Activated naive CD4-positive, alpha-beta T cell treated with anti-CD3 and anti-CD28 coated beads for 36 hours (primary cell): ENCODE data around the gene MROH8. TPM values are rescaled to one million over a fixed set of nuclear protein-coding genes. Genes with fewer than 3 reads are reported as not detected.

Experiments used
- CTCF ChIA-PET: fragments of 350-600 bp; sonication (Branson Sonifier 250); formaldehyde crosslinking; loops from one replicate; lab custom pipeline; 2021; ENCODE audit warnings: antibody characterized with exemption; lab: Charles Lee
- DNase-seq: peaks from one replicate; pipeline ENCODE4 v3.0.0-alpha.2; 2020
- H3K27ac Mint-ChIP-seq: one replicate; pipeline ENCODE4 v1.8.0; 2021; ENCODE audit warnings: mild to moderate bottlenecking, mixed read lengths
- H3K27me3 Mint-ChIP-seq: one replicate; pipeline ENCODE4 v1.8.0; 2021; ENCODE audit warnings: low read depth, mixed read lengths
- H3K36me3 Mint-ChIP-seq: one replicate; pipeline ENCODE4 v1.8.0; 2021; ENCODE audit warnings: low read depth, mixed read lengths
- H3K4me1 Mint-ChIP-seq: one replicate; pipeline ENCODE4 v1.8.0; 2021; ENCODE audit warnings: low read depth, mixed read lengths
- H3K4me3 Mint-ChIP-seq: one replicate; pipeline ENCODE4 v1.8.0; 2021; ENCODE audit warnings: mild to moderate bottlenecking, moderate library complexity, mixed read lengths
- H3K9me3 Mint-ChIP-seq: one replicate; pipeline ENCODE4 v1.8.0; 2021; ENCODE audit warnings: mixed read lengths
- intact Hi-C: fragments of 100-400 bp; cut with micrococcal nuclease; formaldehyde crosslinking; loops from one replicate; pipeline ENCODE4 v1.15.1; 2023
- total RNA-seq, 2 experiments: library from RNA; stranded (reverse); gene quantifications; one replicate each; pipeline ENCODE4 v1.2.3, GENCODE V29; 2021

Gene MROH8
- under 1 TPM; 0.54 to 0.91 TPM for total RNA-seq

DNA sequence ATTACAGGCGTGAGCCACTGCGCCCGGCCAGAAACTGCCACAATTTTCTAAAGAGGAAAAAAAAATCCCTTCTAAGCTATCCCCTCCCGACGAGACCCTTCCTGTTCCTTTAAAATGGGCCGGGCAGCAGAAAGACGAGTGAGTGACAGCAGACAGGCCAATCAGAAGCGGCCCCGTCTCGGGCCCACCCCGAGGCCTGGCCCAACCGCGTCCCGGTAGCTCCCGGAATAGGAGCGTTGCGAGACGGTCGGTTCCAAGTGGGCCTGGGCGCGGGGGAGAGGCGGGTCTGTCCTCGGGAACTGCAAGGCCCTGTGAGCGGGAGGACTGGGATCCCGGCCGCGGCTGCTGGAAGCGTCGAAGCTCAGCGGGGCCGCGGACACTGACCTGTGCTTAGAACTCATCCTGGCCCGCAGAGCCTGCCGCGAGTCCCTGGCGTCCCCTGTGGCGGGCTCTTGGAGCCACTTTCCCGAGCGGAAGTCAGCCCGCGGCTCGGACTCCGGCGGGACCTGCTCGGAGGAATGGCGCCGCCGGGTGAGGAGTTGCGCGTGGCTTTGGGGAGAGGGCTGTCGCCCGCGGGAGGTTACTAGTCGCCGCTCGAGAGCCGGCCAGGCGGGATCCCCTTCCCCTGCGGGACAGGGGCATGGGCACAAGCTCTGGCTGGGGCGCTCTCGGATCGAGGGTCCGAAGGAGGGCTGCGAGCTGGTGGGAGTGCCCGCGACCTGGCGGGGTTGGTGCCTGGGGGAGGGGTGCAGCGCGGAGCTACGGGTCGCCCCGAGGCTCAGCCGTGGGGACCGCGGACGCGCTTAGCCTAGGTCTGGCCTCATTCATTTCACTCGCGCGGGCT is at the start of gene MROH8, which contains the start of gene RPN2:
Gene MROH8, minus strand, starts transcription at position 710 of the 844 bp plus-strand sequence.
Gene RPN2, plus strand, starts transcription at position 492 of the 844 bp plus-strand sequence. Its CDS starts 27 bp downstream, at position 519.
- Mint-ChIP-seq H3K4me3 (peak within 1 kb of the TSS; percentile 94), H3K27me3 (no peaks in the 10 kb centered on the region), H3K36me3 (peaks cover 4% of the 10 kb centered on the region), H3K9me3 (no peaks in the 10 kb centered on the region), H3K4me1 (peaks cover 37% of the 10 kb centered on the region), H3K27ac (peak within 1 kb of the TSS; percentile 97)
- intact Hi-C loops: loop anchor here (1.0 to 2.0 kb wide), 6 partner anchors 10 to 854 kb away; partner anchors contain the start of genes BLCAP, RPRD1B, SAMHD1 and TTI1
- CTCF ChIA-PET: interaction anchor here (0.5 to 4.9 kb wide), 7 partner anchors 12 to 349 kb away, joined by 3 to 45 read pairs (median 4); no protein-coding TSS in a partner anchor
- peak; percentile 98 for DNase-seq

DNA sequence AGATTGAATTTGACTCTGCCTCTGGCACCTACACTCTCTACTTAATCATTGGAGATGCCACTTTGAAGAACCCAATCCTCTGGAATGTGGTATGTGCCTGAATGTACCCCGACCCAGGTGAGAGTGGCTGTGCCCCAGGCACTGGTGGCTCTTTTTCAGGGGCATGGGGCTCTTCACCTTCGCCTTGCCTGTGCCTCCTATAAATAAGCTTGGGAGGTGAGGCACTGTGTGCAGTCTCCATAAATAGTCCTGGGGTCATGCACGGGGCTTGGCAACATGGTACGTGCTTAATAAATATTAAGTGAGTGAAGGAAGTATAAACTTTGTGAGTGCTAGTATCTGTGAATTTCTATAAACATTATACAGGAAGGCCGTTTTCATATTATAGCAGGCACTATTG is 49.3 kb upstream of the MROH8 start:
- peaks cover 48% of the 10 kb centered on the region for H3K36me3 Mint-ChIP-seq
- intact Hi-C loops: no loop called here
- no peaks in the 10 kb centered on the region for H3K4me1 Mint-ChIP-seq
- H3K9me3 Mint-ChIP-seq: no peaks in the 10 kb centered on the region
- H3K27ac Mint-ChIP-seq: no peak overlapping the region
- CTCF ChIA-PET: no interaction called here
- no peak for DNase-seq
- H3K27me3 Mint-ChIP-seq: no peaks in the 10 kb centered on the region
- H3K4me3 Mint-ChIP-seq: no peak overlapping the region

DNA sequence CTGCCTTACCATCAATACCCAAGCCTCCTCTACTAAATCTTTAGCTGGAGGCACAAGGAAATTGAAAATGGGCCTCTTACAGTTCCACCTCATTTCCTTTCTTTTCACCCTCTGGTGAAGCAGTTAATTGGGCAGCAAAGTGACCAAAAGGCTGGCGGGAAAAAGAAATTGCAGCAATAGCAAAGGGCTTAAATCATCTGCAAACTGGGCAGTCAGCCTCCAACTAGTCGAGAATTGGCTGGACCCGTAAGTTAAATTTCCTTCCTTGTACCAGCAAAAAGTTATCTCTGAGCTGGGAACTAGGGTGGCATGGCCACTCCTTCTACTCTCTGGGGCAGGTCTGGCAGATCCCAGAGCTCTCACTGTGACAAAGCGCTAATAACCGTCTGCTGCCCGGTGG is 48.7 kb upstream of the MROH8 start:
- DNase-seq: no peak
- Mint-ChIP-seq H3K27ac (no peak overlapping the region), H3K27me3 (no peaks in the 10 kb centered on the region), H3K9me3 (no peaks in the 10 kb centered on the region), H3K4me1 (no peaks in the 10 kb centered on the region), H3K36me3 (peaks cover 50% of the 10 kb centered on the region), H3K4me3 (no peak overlapping the region)
- CTCF ChIA-PET: no interaction called here
- intact Hi-C loops: no loop called here

DNA sequence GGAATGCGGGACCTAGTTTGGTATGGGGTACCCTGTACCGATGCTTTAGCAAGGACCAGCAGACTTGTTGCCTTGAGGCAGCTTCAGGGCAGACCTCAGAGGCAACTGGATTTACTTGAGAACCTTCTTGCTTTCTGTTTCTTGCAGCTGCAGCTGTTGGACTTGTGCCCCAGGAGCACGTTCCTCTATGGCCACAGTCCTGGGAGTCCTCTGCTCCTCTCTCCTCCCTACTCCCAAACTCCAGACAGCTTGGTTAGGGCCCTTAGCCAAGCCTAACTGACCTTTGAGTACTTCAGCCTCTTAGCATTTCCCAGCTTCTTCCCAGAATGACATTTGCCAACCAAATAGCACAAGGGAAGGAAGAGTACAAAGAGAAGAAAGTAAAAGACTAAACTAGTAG is 47.5 kb upstream of the MROH8 start:
- Mint-ChIP-seq H3K4me1 (no peaks in the 10 kb centered on the region), H3K27me3 (no peaks in the 10 kb centered on the region), H3K36me3 (peaks cover 45% of the 10 kb centered on the region), H3K27ac (no peak overlapping the region), H3K9me3 (no peaks in the 10 kb centered on the region), H3K4me3 (no peak overlapping the region)
- CTCF ChIA-PET: interaction anchor here (1.2 kb wide), 1 partner anchor 31 kb away, joined by 3 read pairs; no protein-coding TSS in a partner anchor
- intact Hi-C loops: no loop called here
- no peak for DNase-seq

DNA sequence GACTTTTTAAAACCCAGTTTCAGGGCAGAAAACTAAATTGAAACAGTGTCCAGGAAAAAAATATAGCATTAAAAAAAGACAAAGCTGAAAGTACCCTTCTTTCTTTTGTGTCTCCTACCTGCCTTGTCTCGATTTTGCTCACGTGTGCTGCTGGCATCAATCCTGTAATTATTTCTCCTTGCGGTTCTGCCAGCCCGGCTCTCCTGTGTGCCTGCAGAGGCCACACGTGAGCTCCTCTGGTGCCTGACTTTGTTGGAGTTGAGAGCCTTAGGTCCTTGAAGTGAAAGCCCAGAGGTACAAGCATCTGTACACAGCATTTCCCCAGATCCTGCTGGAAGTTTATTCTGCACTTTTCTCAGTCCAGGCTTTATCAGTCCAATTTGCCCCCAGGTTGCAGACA is 45.8 kb upstream of the MROH8 start:
- Mint-ChIP-seq H3K4me1 (no peaks in the 10 kb centered on the region), H3K36me3 (peaks cover 38% of the 10 kb centered on the region), H3K4me3 (no peak overlapping the region), H3K27me3 (no peaks in the 10 kb centered on the region), H3K9me3 (no peaks in the 10 kb centered on the region), H3K27ac (no peak overlapping the region)
- intact Hi-C loops: no loop called here
- DNase-seq: no peak
- CTCF ChIA-PET: no interaction called here

DNA sequence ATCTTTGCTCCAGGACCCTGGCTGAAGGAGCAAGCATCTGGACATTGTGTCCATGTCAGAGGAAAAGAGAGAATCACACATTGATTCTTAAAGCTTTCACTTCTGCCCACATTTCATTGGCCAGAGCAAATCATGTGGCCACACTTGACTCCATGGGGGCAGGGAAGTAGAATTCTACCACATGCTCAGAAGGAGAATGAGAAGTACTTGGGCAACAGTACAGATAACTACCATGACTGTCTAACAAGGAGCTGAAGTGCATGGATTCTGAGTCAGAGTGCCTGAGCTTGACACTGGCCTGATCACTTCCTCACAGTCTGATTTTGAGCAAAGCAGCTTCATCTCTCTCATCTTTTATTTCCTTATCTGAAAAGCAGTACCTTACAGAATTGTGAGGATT is 43.7 kb upstream of the MROH8 start:
- CTCF ChIA-PET: interaction anchor here (1.4 kb wide), 1 partner anchor 28 kb away, joined by 6 read pairs; no protein-coding TSS in a partner anchor
- intact Hi-C loops: no loop called here
- no peak for DNase-seq
- peaks cover 26% of the 10 kb centered on the region for H3K36me3 Mint-ChIP-seq
- H3K4me3 Mint-ChIP-seq: no peak overlapping the region
- H3K27me3 Mint-ChIP-seq: no peaks in the 10 kb centered on the region
- no peaks in the 10 kb centered on the region for H3K4me1 Mint-ChIP-seq
- no peaks in the 10 kb centered on the region for H3K9me3 Mint-ChIP-seq
- H3K27ac Mint-ChIP-seq: no peak overlapping the region

DNA sequence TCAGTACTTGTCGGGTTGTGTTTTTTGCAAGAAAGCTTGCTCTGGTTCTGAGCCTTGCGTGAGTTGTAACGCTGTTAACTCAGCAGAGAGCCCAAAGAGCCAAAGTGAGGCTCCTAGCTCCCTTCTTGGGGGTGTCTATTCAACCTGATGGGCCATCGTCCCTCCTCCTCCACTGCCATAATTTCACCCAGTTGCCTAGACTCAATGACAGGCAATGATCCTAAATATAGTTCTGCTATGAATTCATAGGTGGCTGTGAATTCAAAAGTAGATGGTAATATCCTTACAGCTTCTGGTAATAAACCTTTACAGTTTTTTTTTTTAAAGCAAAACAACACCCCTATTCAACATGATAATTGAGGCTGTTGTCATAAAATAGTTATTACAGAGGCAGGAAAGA is 42.7 kb upstream of the MROH8 start:
- CTCF ChIA-PET: interaction anchor here (0.6 kb wide), 1 partner anchor 122 kb away, joined by 3 read pairs; no protein-coding TSS in a partner anchor
- no peak for DNase-seq
- H3K4me3 Mint-ChIP-seq: no peak overlapping the region
- H3K27me3 Mint-ChIP-seq: no peaks in the 10 kb centered on the region
- H3K27ac Mint-ChIP-seq: no peak overlapping the region
- no peaks in the 10 kb centered on the region for H3K9me3 Mint-ChIP-seq
- H3K36me3 Mint-ChIP-seq: peaks cover 22% of the 10 kb centered on the region
- no peaks in the 10 kb centered on the region for H3K4me1 Mint-ChIP-seq
- intact Hi-C loops: no loop called here

DNA sequence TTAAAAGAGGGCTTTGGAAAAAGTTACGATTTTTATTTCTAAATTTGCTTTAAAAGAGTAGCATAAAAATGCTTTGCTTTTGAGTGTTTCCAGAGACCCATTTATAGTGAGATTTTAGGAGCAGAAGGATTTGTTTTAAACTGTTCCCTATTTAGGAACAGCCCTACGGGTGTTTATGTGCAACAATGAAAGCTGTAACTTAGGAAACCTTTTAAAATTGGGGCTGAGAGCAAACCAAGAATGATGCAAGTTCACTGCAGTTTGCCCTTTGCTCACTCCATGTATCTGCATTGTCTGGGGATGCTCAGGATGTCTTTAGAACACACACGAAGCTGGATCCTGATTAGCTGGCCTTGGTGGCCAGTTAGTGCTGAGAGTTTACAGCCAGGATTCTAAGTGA is 41.4 kb upstream of the MROH8 start:
- no peak overlapping the region for H3K27ac Mint-ChIP-seq
- no peak overlapping the region for H3K4me3 Mint-ChIP-seq
- peaks cover 22% of the 10 kb centered on the region for H3K36me3 Mint-ChIP-seq
- no peaks in the 10 kb centered on the region for H3K4me1 Mint-ChIP-seq
- CTCF ChIA-PET: interaction anchor here (1.4 kb wide), 1 partner anchor 25 kb away, joined by 5 read pairs; no protein-coding TSS in a partner anchor
- intact Hi-C loops: no loop called here
- DNase-seq: no peak
- no peaks in the 10 kb centered on the region for H3K27me3 Mint-ChIP-seq
- H3K9me3 Mint-ChIP-seq: no peaks in the 10 kb centered on the region

DNA sequence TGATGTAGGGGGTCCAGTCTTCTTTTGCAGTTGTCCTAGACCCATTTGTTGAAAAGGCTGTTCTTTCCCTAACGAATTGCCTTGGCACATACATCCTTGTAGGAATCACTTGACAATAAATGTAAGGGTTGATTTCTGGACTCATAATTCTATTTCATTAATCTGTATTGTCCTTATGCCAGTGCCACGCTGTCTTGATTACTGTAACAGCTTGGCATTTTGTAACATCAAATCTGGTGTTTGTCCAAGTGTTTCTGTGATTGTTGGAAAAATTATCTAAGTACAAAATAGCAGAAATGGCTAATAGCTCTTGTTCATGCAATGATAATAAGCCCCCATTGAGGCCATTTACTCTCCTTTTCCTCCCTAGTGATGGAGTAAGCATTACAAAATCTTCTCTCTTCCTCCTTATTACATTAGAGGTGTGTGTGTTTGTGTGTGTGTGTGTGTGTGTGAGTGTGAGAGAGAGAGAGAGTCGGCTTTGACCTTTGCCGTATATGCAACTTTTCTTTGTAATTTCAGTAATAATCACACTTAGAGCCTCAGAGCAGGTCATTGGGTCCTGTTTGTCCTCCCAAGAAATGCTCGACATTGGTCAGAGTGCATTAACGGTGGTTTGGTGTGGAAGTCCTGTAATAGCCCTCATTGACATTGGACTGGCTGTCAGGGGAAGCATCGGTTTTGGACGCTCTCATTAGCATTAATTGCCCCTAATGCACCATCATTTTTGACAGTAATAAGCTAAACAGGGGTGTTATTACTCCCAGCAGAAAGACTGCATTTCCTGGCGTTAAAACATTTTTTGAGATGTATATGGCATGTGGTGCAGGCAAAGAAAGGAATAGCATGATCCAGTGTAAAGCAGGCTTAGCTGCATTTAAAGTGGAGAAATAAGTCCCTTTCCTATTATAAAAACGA is 40.7 kb upstream of the MROH8 start:
- CTCF ChIA-PET: interaction anchor here (1.4 kb wide), 1 partner anchor 24 kb away, joined by 5 read pairs; no protein-coding TSS in a partner anchor
- no peaks in the 10 kb centered on the region for H3K9me3 Mint-ChIP-seq
- intact Hi-C loops: no loop called here
- H3K36me3 Mint-ChIP-seq: peaks cover 19% of the 10 kb centered on the region
- H3K27me3 Mint-ChIP-seq: no peaks in the 10 kb centered on the region
- H3K4me3 Mint-ChIP-seq: no peak overlapping the region
- DNase-seq: no peak
- H3K27ac Mint-ChIP-seq: no peak overlapping the region
- H3K4me1 Mint-ChIP-seq: no peaks in the 10 kb centered on the region

DNA sequence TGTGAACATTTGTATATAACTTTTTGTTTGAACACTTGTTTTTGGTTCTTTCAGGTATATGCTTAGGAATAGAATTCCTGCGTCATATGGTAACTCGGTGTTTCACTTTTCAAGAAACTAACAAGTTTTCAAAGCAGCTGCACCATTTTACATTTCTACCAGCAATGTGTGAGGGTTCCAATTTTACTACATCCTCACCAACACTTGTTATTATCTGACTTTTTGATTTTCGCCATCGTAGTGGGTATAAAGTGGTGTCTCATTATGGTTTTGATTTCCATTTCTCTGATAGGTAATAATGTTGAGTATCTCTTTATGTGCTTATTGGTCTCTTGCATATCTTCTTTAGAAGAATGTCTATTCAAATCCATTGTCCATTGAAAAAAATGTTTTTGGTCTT is 39.6 kb upstream of the MROH8 start:
- DNase-seq: no peak
- H3K27ac Mint-ChIP-seq: no peak overlapping the region
- no peaks in the 10 kb centered on the region for H3K9me3 Mint-ChIP-seq
- H3K36me3 Mint-ChIP-seq: peaks cover 21% of the 10 kb centered on the region
- peaks cover 3% of the 10 kb centered on the region for H3K4me1 Mint-ChIP-seq
- intact Hi-C loops: no loop called here
- no peak overlapping the region for H3K4me3 Mint-ChIP-seq
- H3K27me3 Mint-ChIP-seq: no peaks in the 10 kb centered on the region
- CTCF ChIA-PET: no interaction called here

DNA sequence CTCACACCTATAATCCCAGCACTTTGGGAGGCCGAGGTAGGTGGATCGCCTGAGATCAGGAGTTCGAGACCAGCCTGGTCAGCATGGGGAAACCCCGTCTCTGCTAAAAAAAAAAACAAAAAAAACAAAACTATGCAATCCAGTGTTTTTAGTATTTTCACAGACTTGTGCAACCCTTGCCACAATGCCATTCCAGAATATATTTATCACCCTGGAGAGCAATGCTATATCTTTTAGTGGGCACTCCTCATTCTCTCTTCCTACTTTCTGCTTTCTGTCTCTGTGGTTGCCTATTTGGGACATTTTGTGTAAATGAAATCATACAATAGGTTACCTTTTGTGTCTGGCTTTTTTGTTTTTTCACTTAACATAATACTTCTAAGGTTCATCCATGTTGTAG is 39.1 kb upstream of the MROH8 start:
- Mint-ChIP-seq H3K36me3 (peaks cover 18% of the 10 kb centered on the region), H3K4me1 (peaks cover 3% of the 10 kb centered on the region), H3K27ac (no peak overlapping the region), H3K9me3 (no peaks in the 10 kb centered on the region), H3K27me3 (no peaks in the 10 kb centered on the region), H3K4me3 (no peak overlapping the region)
- no peak for DNase-seq
- CTCF ChIA-PET: no interaction called here
- intact Hi-C loops: no loop called here
